ENCODE results near the gene TCL1B.

DNA sequence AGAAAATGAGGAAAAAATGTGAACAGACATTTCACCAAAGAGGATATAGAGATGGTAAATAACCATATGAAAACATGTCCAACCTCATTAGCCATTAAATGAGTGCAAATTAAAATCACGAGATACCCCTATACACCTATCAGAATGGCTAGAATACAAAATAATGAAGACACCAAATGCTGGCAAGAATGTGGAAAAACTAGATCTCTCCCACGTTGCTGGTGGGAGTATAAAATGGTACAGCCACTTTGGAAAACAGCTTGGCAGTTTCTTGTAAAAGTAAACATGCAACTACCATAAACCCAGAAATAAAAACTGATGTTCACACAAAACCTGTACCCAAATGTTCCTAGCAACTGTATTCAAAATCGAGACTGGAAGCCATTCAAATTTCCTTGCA is 38.3 kb upstream of the TCL1B start:
- TF ChIP-seq, protein P1, sequence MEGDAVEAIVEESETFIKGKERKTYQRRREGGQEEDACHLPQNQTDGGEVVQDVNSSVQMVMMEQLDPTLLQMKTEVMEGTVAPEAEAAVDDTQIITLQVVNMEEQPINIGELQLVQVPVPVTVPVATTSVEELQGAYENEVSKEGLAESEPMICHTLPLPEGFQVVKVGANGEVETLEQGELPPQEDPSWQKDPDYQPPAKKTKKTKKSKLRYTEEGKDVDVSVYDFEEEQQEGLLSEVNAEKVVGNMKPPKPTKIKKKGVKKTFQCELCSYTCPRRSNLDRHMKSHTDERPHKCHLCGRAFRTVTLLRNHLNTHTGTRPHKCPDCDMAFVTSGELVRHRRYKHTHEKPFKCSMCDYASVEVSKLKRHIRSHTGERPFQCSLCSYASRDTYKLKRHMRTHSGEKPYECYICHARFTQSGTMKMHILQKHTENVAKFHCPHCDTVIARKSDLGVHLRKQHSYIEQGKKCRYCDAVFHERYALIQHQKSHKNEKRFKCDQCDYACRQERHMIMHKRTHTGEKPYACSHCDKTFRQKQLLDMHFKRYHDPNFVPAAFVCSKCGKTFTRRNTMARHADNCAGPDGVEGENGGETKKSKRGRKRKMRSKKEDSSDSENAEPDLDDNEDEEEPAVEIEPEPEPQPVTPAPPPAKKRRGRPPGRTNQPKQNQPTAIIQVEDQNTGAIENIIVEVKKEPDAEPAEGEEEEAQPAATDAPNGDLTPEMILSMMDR (IDR thresholded peaks at IDR 0.05; ENCODE audit: low read depth, low read length), result no peak
- no peak for TF ChIP-seq POLR2A (IDR thresholded peaks at IDR 0.05; ENCODE audit: extremely low read depth, insufficient read length)
